ENCODE results near the gene RCOR3.
"Not testable (repeated sequence)": the region's sequence is repeated elsewhere in the genome, so short reads cannot be mapped to it uniquely, and the experiment has no call there.

The RCOR3 gene

GRCh38 chr1:211258756-211259637, at the start of gene RCOR3:
TSS of gene RCOR3 (plus strand) at chr1:211259366. CDS start at chr1:211259561, 195 bp downstream.
- DNase-seq (ENCODE audit: low read depth in 3 of 3), result peak; percentile 87 to 90 (median 89)

GRCh38 chr1:211210052-211210451, 49.1 kb upstream of the RCOR3 start:
- DNase-seq (ENCODE audit: low read depth in 3 of 3), result no peak

GRCh38 chr1:211210965-211211364, 48.2 kb upstream of the RCOR3 start:
- no peak for DNase-seq (ENCODE audit: low read depth in 3 of 3)

GRCh38 chr1:211213702-211214101, 45.5 kb upstream of the RCOR3 start:
- no peak for DNase-seq (ENCODE audit: low read depth in 3 of 3)

- no peak for DNase-seq (ENCODE audit: low read depth in 3 of 3)
Measured at GRCh38 chr1:211215577-211215976, 43.6 kb upstream of the RCOR3 start.

GRCh38 chr1:211217392-211217791, 41.8 kb upstream of the RCOR3 start:
- DNase-seq (ENCODE audit: low read depth in 3 of 3), result no peak

- DNase-seq (ENCODE audit: low read depth in 3 of 3), result not testable (repeated sequence)
Measured at GRCh38 chr1:211222469-211223234, 36.5 kb upstream of the RCOR3 start.

- peak; percentile 4 to 17 (median 14) for DNase-seq (ENCODE audit: low read depth in 3 of 3)
Measured at GRCh38 chr1:211228573-211229364, 30.4 kb upstream of the RCOR3 start.

- no peak for DNase-seq (ENCODE audit: low read depth in 3 of 3)
Measured at GRCh38 chr1:211229365-211229759, 29.8 kb upstream of the RCOR3 start.

- DNase-seq (ENCODE audit: low read depth in 3 of 3), result no peak
Measured at GRCh38 chr1:211231873-211232272, 27.3 kb upstream of the RCOR3 start.

GRCh38 chr1:211236633-211237320, 22.4 kb upstream of the RCOR3 start:
- DNase-seq (ENCODE audit: low read depth in 3 of 3), result no peak

- no peak for DNase-seq (ENCODE audit: low read depth in 3 of 3)
Measured at GRCh38 chr1:211237579-211237978, 21.6 kb upstream of the RCOR3 start.

- DNase-seq (ENCODE audit: low read depth in 3 of 3), result not testable (repeated sequence)
Measured at GRCh38 chr1:211240567-211240966, 18.6 kb upstream of the RCOR3 start.

- no peak for DNase-seq (ENCODE audit: low read depth in 3 of 3)
Measured at GRCh38 chr1:211241071-211241470, 18.1 kb upstream of the RCOR3 start.

GRCh38 chr1:211243639-211244038, 15.5 kb upstream of the RCOR3 start:
- DNase-seq (ENCODE audit: low read depth in 3 of 3), result not testable (repeated sequence)

GRCh38 chr1:211246583-211246982, 12.6 kb upstream of the RCOR3 start:
- not testable (repeated sequence) for DNase-seq (ENCODE audit: low read depth in 3 of 3)

GRCh38 chr1:211247921-211248320, 11.2 kb upstream of the RCOR3 start:
- no peak for DNase-seq (ENCODE audit: low read depth in 3 of 3)

GRCh38 chr1:211249611-211250010, 9.6 kb upstream of the RCOR3 start:
- not testable (repeated sequence) for DNase-seq (ENCODE audit: low read depth in 3 of 3)

- DNase-seq (ENCODE audit: low read depth in 3 of 3), result no peak
Measured at GRCh38 chr1:211257826-211258225, 1.3 kb upstream of the RCOR3 start.

- peak; percentile 26 to 42 (median 34) for DNase-seq (ENCODE audit: low read depth in 3 of 3)
Measured at GRCh38 chr1:211258310-211258755, 833 bp upstream of the RCOR3 start.

- peak in 1 of 3 experiments; percentile 17 for DNase-seq (ENCODE audit: low read depth in 3 of 3)
Measured at GRCh38 chr1:211259638-211260126, 516 bp downstream of the RCOR3 start.
